K562 (cell line): ENCODE results near the gene CBFA2T3. TPM values are rescaled to one million over a fixed set of nuclear protein-coding genes. Genes with fewer than 3 reads are reported as not detected.

Experiments used
- EWSR1 ChIP-seq: fragments of 450-650 bp; IDR thresholded peaks from 2 replicates; pipeline ENCODE4 v1.6.1; 2018; ENCODE audit warnings: borderline replicate concordance, mild to moderate bottlenecking, low read depth, moderate library complexity; ENCODE audit not compliant: partially characterized antibody
- MTA1 ChIP-seq: fragments of 450-650 bp; IDR thresholded peaks from 2 replicates; pipeline ENCODE4 v1.6.1; 2017; ENCODE audit warnings: borderline replicate concordance
- ZNF239 ChIP-seq: fragments of 250-450 bp; sonication (Bioruptor Pico); IDR thresholded peaks from 2 replicates; pipeline ENCODE4 v1.4.0; 2020; ENCODE audit warnings: mild to moderate bottlenecking
- ZNF436 ChIP-seq: fragments of 250-450, 450-650 bp; sonication (Bioruptor Pico); formaldehyde crosslinking; IDR thresholded peaks from 2 replicates; pipeline ENCODE4 v1.7.0; 2020; ENCODE audit warnings: mild to moderate bottlenecking
- ZNF444 ChIP-seq: fragments of 250-450 bp; sonication (Bioruptor Pico); IDR thresholded peaks from 2 replicates; pipeline ENCODE4 v1.4.0; 2020; ENCODE audit warnings: mild to moderate bottlenecking, moderate library complexity
- polyA plus RNA-seq, 8 experiments: library from polyadenylated mRNA; depleted of rRNA in 4 of 8; stranded (reverse) in 5 of 8; unstranded in 3 of 8; fragments of >200 nt; fragmentation: Nextera tagmentation in 2 of 8; fragmentation: Illumina TruSeq in 1 of 8; extraction: Ambion mirVana in 2 of 8; extraction: Trizol in 1 of 8; gene quantifications; 2 replicates each; pipeline versions ENCODE4 v1.2.1 to v1.2.3, GENCODE V29; 2011 to 2014; ENCODE audit warnings: inconsistent platforms in 1 of 8, missing spikeins in 1 of 8
- total RNA-seq, 7 experiments: library from RNA; depleted of rRNA in 6 of 7; stranded (reverse); fragments of >200 nt in 6 of 7; fragmentation: Illumina TruSeq in 2 of 7; extraction: Trizol in 2 of 7; gene quantifications; 2 replicates each; pipeline versions ENCODE4 v1.2.1 to v1.2.3, GENCODE V29; 2011 to 2021; ENCODE audit warnings: low replicate concordance in 1 of 7
- TF ChIP-seq, protein P1 (sequence below): fragments of 150-350 bp; IDR thresholded peaks from 2 replicates; pipeline ENCODE4 v1.6.1; 2014; ENCODE audit warnings: low read depth, mild to moderate bottlenecking, low read length, borderline replicate concordance
- TF ChIP-seq, protein P2 (sequence below), 2 experiments: fragments of 450-650 bp; IDR thresholded peaks; 2 replicates each; pipeline ENCODE4 v1.6.1; 2018; ENCODE audit warnings: mild to moderate bottlenecking in 2 of 2, low read depth in 1 of 2; ENCODE audit not compliant: partially characterized antibody in 2 of 2
- TF ChIP-seq, protein P3 (sequence below), 3 experiments: fragments of 200-800 bp in 1 of 3; fragments of 250-450 bp in 1 of 3; fragments of 450-650 bp in 1 of 3; sonication (Bioruptor Pico) in 1 of 3; sonication (Bioruptor generic) in 1 of 3; formaldehyde crosslinking in 1 of 3; IDR thresholded peaks; 2 replicates each; pipeline versions ENCODE4 v1.6.1 to v1.8.0; 2016 to 2022; ENCODE audit warnings: mild to moderate bottlenecking in 2 of 3, missing genetic modification characterization in 2 of 3, missing compliant biosample characterization in 1 of 3, moderate library complexity in 1 of 3
- TF ChIP-seq, protein P4 (sequence below): IDR thresholded peaks from 2 replicates; pipeline ENCODE4 v1.6.1; 2016; ENCODE audit warnings: missing genetic modification characterization, missing compliant biosample characterization
- TF ChIP-seq, protein P5 (sequence below): fragments of 450-650 bp; IDR thresholded peaks from 2 replicates; pipeline ENCODE4 v1.6.1; 2016; ENCODE audit warnings: borderline replicate concordance

The CBFA2T3 gene
- total and polyA plus RNA-seq, 9 of the 15 experiments (the other 6 are each of a cell fraction or from before 2014, with no cell fraction given), result 2.3 to 145 (median 6.7) TPM

DNA sequence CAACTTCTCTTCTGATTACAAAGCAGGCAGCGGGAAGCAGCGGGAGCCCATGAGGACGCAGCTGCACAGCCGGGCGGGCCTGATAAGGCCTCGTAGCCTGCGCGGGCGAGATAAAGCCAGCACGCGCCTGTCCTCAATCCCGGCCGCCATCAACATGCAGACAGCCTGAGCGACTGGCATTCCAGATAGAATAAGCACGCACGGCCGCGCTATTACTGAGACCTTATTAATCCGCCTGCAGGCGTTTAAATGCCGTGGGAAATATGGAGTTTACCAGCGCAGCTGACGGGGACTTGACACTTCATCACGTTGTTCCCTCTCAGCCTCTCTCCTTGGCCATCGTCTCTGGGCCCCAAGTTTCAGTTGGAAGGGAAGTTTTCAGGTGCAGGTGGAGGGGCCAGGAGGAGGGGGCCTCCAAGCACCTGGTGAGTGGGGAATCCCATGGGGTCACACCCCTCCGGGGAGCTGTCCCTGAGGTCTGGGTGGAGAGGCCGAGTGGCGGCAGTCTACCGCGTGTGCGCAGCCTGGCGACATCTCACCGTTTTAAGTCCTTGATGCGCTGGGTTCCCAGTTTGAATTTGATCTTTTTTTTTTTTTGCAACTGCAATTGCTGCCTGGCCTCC lies 27.3 kb upstream of the CBFA2T3 start (continued):
- TF ChIP-seq, protein P1, sequence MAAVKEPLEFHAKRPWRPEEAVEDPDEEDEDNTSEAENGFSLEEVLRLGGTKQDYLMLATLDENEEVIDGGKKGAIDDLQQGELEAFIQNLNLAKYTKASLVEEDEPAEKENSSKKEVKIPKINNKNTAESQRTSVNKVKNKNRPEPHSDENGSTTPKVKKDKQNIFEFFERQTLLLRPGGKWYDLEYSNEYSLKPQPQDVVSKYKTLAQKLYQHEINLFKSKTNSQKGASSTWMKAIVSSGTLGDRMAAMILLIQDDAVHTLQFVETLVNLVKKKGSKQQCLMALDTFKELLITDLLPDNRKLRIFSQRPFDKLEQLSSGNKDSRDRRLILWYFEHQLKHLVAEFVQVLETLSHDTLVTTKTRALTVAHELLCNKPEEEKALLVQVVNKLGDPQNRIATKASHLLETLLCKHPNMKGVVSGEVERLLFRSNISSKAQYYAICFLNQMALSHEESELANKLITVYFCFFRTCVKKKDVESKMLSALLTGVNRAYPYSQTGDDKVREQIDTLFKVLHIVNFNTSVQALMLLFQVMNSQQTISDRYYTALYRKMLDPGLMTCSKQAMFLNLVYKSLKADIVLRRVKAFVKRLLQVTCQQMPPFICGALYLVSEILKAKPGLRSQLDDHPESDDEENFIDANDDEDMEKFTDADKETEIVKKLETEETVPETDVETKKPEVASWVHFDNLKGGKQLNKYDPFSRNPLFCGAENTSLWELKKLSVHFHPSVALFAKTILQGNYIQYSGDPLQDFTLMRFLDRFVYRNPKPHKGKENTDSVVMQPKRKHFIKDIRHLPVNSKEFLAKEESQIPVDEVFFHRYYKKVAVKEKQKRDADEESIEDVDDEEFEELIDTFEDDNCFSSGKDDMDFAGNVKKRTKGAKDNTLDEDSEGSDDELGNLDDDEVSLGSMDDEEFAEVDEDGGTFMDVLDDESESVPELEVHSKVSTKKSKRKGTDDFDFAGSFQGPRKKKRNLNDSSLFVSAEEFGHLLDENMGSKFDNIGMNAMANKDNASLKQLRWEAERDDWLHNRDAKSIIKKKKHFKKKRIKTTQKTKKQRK, result no peak
- TF ChIP-seq MTA1 (peak; percentile 85), EWSR1 (no peak), ZNF444 (CRISPR knock-in tag) (peak; percentile 85), ZNF239 (peak; percentile 83), ZNF436 (CRISPR knock-in tag) (no peak)
- TF ChIP-seq, protein P2, sequence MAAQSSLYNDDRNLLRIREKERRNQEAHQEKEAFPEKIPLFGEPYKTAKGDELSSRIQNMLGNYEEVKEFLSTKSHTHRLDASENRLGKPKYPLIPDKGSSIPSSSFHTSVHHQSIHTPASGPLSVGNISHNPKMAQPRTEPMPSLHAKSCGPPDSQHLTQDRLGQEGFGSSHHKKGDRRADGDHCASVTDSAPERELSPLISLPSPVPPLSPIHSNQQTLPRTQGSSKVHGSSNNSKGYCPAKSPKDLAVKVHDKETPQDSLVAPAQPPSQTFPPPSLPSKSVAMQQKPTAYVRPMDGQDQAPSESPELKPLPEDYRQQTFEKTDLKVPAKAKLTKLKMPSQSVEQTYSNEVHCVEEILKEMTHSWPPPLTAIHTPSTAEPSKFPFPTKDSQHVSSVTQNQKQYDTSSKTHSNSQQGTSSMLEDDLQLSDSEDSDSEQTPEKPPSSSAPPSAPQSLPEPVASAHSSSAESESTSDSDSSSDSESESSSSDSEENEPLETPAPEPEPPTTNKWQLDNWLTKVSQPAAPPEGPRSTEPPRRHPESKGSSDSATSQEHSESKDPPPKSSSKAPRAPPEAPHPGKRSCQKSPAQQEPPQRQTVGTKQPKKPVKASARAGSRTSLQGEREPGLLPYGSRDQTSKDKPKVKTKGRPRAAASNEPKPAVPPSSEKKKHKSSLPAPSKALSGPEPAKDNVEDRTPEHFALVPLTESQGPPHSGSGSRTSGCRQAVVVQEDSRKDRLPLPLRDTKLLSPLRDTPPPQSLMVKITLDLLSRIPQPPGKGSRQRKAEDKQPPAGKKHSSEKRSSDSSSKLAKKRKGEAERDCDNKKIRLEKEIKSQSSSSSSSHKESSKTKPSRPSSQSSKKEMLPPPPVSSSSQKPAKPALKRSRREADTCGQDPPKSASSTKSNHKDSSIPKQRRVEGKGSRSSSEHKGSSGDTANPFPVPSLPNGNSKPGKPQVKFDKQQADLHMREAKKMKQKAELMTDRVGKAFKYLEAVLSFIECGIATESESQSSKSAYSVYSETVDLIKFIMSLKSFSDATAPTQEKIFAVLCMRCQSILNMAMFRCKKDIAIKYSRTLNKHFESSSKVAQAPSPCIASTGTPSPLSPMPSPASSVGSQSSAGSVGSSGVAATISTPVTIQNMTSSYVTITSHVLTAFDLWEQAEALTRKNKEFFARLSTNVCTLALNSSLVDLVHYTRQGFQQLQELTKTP (IDR thresholded peaks at IDR 0.05; ENCODE audit: low read depth in 1 of 2, partially characterized antibody in 2 of 2), result peak in 1 of 2 experiments; percentile 95
- TF ChIP-seq, protein P3, sequence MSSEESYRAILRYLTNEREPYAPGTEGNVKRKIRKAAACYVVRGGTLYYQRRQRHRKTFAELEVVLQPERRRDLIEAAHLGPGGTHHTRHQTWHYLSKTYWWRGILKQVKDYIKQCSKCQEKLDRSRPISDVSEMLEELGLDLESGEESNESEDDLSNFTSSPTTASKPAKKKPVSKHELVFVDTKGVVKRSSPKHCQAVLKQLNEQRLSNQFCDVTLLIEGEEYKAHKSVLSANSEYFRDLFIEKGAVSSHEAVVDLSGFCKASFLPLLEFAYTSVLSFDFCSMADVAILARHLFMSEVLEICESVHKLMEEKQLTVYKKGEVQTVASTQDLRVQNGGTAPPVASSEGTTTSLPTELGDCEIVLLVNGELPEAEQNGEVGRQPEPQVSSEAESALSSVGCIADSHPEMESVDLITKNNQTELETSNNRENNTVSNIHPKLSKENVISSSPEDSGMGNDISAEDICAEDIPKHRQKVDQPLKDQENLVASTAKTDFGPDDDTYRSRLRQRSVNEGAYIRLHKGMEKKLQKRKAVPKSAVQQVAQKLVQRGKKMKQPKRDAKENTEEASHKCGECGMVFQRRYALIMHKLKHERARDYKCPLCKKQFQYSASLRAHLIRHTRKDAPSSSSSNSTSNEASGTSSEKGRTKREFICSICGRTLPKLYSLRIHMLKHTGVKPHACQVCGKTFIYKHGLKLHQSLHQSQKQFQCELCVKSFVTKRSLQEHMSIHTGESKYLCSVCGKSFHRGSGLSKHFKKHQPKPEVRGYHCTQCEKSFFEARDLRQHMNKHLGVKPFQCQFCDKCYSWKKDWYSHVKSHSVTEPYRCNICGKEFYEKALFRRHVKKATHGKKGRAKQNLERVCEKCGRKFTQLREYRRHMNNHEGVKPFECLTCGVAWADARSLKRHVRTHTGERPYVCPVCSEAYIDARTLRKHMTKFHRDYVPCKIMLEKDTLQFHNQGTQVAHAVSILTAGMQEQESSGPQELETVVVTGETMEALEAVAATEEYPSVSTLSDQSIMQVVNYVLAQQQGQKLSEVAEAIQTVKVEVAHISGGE (CRISPR knock-in tag; IDR thresholded peaks at IDR 0.05), result peak in 1 of 3 experiments; percentile 93; a peak in 2 of 6 replicates
- TF ChIP-seq, protein P4, sequence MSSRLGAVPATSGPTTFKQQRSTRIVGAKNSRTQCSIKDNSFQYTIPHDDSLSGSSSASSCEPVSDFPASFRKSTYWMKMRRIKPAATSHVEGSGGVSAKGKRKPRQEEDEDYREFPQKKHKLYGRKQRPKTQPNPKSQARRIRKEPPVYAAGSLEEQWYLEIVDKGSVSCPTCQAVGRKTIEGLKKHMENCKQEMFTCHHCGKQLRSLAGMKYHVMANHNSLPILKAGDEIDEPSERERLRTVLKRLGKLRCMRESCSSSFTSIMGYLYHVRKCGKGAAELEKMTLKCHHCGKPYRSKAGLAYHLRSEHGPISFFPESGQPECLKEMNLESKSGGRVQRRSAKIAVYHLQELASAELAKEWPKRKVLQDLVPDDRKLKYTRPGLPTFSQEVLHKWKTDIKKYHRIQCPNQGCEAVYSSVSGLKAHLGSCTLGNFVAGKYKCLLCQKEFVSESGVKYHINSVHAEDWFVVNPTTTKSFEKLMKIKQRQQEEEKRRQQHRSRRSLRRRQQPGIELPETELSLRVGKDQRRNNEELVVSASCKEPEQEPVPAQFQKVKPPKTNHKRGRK (tag), result no peak
- TF ChIP-seq, protein P5, sequence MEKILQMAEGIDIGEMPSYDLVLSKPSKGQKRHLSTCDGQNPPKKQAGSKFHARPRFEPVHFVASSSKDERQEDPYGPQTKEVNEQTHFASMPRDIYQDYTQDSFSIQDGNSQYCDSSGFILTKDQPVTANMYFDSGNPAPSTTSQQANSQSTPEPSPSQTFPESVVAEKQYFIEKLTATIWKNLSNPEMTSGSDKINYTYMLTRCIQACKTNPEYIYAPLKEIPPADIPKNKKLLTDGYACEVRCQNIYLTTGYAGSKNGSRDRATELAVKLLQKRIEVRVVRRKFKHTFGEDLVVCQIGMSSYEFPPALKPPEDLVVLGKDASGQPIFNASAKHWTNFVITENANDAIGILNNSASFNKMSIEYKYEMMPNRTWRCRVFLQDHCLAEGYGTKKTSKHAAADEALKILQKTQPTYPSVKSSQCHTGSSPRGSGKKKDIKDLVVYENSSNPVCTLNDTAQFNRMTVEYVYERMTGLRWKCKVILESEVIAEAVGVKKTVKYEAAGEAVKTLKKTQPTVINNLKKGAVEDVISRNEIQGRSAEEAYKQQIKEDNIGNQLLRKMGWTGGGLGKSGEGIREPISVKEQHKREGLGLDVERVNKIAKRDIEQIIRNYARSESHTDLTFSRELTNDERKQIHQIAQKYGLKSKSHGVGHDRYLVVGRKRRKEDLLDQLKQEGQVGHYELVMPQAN, result peak; percentile 83; the same call in 1 of the 2 replicates
